HPDE6-E6E7 (cell line): Measurements from ENCODE around the gene PLEKHH1.
"Not testable (repeated sequence)": the region's sequence is repeated elsewhere in the genome, so short reads cannot be mapped to it uniquely, and the experiment has no call there.

Source experiments
- DNase-seq: peaks from one replicate; pipeline ENCODE4 v3.0.0; 2011; ENCODE audit warnings: missing footprints; ENCODE audit errors: extremely low spot score

PLEKHH1 gene

DNA sequence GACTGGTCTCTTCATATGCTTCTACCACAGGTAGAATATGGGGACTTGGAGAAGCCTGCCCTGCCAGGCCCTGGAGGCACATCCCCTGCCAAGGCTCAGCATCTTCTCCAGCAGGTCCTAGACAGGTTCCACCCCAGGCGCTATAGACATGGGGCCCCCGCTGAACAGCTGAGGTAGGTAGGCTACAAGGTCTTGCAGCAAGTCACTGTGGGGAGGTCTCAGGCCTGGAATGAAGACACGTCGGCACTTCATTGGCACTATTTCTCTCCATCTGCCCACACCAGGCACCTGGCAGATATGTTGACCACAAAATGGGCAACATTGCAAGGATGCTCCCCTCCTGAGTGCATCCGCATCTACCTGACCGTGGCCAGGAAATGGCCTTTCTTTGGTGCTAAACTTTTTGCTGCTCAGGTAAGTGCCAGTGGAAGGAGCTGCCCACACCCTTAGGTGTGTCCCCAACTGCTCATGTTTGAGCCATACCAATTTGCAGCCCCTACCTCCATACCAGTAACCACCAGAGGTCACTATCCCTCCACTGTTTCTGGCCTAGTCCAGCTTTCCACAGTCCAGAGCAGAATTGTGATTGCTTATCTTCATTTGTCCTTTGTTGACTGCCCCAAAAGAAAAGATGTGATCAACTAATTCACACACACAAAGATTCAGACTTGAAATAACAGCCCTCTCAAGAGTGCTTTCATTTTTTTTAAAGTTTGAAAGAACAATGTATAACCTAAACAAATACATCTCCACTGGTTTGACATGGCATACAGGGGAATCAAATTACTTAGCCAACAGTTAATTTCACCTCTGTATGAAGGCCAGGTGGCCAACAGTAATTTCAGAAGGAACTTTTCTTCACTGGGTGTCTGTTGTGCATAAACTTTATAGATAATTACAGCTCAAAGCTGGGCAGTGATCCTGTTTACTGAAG, 50.9 kb downstream of the PLEKHH1 start:
- peak; percentile 72 for DNase-seq

DNA sequence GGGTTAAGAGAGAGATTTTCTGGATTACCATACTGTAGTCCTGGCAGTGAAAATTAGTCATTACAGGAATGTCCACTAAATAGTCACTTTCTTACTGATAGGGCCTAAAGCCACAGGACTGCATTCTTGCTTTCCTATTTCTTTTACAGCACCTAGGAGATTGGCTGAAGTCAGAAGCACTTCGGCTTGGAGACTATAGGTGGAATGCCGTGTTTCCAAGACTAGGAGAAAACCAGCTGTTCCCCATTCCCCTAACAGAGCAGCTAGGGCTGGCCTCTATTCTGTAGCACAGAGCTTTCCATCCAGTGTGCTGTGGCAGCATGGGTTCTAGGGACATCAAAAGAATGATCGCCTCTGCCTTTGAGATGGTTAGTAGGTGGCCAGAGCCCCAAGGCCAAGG, 51.9 kb downstream of the PLEKHH1 start:
- DNase-seq: no peak

DNA sequence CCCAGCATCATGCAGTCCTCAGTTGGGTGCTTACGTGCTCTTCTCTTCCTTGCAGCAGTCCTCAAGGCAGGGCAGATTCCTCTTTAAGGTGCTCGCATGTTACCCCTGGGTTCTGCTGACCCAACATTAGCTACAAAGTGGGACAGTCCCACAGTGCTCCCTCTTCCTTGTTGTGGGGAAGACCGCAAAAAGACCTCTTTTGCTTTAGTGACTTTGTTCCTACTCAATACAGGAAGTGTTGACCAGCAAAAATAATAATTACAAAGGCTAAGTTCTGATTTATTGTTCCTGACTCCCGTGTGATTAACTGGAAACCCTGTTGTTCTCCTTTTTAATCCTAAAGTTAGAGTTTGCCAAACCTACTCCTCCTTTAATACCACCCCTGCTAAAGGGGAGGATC, 53.3 kb downstream of the PLEKHH1 start:
- no peak for DNase-seq

DNA sequence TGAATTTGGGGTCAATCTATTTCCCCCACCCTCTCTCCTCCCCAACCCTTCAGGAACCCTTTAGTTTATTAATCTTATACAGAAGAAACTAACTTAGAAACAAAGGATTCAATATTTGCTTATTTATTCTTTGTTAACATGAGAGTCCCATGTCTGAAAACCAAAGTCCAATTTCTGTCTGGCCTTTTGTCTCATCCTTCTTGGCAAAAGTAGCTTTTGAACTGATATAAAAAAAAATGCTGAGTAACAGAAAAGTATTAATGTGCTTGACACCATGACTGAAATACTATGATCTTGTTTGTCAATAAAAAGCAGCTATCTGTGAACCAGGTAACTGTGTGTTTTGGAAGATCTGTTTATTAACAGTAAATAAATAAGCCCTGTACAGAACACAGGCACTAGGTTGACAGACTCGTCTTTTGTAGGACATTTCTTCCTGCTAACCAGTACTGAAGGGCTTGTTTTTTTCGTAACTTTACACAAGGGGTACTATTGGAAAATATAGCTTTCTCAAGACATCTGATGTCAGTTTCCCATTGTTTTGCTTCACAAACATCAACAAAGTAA, 56.2 kb downstream of the PLEKHH1 start:
- DNase-seq: no peak

DNA sequence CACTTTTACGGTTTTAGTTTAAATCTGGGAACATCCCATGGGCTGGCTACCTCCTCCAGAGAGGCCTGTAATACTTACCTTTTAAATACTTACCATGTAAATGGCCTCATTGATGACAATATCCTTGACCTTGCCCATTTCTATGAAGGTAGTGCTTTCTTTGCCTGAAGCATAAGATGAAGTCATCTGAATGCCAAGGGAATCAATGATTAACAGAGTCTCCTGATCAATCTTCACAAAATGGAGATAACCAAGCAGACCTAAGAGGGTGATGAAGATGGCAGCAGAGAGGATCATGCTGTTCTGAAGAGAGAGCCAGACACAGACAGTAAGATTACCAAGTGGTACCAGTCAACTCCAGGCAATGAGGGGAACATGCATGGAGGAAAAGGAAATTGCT, 60.6 kb downstream of the PLEKHH1 start:
- not testable (repeated sequence) for DNase-seq

DNA sequence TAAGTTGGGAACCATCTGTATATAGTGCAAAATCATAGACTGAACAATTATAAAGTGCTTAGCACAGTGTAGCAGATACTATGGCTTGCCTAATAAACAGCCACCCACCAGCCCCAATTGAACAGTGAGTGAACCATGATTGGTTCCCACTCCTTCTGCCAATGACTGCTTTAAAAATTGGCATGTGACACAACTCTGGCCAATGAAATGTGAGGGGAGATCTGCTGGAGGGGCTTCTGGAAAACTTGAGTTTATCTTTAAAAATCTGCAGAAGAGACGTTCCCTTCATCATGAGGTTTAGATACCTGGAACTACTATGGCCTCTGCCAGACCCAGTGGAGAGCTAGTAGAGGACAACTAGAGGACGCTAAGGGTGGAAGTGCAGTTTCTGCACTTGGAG, 62.3 kb downstream of the PLEKHH1 start:
- no peak for DNase-seq

DNA sequence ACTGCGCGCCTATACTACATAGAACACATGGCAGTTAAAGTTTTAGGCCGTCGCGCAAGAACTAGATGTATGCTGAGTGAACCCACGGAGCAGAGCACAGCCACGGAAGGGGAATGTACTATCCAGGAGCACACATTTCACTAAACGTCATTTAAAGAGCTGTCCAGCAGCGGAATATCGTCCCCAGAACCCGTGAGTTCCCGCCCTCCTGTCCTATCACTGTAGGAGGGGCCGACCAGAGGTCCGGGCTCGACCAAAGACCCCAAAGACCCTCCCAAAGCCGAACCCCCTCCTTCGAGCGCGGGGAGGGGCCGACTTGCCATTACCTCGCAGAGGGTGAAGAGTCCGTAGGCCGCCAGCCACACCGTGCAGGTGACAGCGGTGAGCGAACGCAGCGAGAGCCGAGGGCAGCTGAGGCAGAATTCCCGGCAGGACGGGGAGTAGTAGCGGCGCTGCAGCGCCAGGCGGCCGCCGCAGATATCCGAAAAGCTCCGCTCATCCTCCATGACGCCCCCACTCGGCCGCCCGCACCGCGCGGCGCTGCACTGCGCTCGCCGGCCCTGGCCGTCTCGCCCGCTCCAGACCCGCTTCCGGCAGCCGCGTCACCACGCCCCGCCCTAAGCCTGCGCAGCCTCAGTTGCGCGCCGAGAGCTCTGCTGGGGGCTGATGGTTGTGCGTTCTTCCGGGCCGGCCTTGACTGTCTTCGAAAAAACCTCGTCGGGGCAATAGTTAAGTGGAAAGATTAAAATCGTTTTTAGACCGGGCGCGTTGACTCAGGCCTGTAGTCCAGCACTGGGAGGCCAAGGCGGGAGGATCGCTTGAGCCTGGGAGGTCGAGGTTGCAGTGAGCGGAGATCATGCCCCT, 66.8 kb downstream of the PLEKHH1 start, which contains the start of gene PIGH:
PIGH (minus strand) TSS at position 571 of the 864 bp plus-strand sequence; CDS start at position 506, 65 bp downstream.
- DNase-seq: peak; percentile 91

DNA sequence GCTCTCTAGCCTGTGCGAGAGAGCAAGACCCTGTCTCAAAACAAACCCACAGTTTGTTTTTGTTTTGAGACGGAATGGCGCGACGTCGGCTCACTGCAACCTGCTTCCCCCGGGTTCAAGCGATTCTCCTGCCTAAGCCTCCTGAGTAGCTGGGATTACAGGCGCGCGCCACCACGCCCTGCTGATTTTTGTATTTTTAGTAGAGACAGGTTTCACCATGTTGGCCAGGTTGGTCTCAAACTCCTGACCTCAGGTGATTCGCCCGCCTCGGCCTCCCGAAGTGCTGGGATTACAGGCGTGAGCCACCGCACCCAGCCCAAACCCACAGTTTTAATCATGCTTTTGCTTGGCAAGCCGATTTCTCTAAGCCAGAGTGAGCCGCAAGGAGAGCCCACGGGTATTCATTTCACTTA, 67.5 kb downstream of the PLEKHH1 start:
- not testable (repeated sequence) for DNase-seq

DNA sequence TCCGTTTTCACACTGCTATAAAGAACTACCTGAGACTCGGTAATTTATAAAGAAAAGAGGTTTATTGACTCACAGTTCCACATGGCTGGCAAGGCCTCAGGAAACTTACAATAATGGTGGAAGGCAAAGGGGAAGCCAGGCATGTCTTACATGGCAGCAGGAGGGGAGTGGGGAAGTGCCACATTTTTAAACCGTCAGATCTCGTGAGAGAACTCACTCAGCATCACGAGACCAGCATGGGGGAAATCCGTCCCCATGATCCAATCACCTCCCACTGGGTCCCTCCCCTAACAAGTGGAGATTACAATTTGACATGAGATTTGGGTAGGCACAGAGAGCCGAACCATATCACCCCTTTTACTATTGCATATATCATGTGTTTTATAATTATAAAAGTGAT, 69.0 kb downstream of the PLEKHH1 start:
- no peak for DNase-seq

DNA sequence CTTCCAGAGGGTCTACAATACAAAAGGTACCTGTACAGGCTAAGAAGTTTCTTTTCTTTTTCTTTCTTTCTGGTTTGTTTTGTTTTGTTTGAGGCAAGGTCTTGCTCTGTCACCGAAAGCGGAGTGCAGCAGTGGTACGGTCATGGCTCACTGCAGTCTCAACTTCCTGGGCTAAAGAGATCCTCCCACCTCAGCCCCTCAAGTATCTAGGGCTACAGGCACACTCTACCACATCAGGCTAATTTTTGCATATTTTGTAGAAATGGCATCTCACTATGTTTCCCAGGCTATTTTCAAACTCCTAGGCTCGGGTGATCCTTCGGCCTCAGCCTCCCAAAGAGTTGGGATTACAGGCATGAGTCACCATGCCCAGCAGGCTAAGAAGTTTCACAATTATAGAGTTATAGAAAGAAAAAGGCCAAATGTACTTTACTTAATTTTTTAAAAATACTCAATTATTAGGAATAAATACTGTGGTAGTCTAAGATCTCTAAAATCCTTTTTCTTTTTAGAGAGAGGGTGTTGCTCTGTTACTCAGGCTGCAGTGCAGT, 70.0 kb downstream of the PLEKHH1 start:
- DNase-seq: no peak

DNA sequence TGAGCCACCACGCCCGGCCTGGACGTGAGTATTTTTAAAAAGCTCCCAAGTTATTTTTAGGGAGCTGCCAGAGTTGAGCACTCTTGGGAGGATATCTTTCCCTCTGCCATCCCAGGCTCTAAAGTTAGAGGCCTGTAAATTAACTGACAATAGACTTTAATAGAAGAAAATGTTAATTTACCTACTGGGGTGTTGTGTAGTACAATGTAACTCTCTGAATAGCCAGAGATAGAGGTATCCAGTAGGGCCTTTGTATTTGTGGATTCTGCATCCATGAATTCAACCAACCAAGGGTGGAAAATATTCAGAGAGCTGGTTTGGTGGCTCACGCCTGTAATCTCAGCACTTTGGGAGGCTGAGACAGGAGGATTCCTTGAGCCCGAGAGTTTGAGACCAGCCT, 74.6 kb downstream of the PLEKHH1 start:
- DNase-seq: no peak

DNA sequence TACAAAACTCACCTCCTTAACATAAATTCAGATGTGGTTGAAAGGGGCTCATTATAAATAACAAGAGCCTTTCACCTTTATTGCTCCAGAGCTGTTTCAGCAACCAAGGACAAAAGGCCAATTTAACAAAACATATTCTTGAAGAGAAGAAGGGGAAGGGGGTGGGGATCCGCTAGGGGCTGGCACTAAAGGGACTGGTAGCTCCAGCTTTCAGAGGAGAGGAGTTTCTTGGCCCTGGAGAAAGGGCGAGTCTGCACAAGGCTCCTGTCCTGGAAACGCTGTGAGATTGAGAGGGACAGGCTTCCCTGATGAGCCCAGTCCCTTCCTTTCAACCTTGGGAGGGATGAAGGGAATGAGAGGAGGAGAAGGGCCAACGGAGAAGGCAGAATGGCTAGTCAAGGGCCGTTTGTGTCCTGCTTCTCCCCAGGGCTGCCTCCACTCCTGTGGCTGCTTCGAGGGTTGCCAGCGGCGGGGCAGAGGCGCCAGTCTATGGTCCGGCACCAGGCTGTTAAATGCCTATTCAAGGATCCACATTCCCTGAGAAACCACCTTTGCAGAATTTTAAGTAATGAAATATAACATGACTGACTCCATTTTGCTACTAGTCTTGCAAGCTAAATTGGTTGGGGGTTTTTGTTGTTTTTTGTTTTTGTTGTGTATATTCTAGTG, 76.7 kb downstream of the PLEKHH1 start:
- no peak for DNase-seq

DNA sequence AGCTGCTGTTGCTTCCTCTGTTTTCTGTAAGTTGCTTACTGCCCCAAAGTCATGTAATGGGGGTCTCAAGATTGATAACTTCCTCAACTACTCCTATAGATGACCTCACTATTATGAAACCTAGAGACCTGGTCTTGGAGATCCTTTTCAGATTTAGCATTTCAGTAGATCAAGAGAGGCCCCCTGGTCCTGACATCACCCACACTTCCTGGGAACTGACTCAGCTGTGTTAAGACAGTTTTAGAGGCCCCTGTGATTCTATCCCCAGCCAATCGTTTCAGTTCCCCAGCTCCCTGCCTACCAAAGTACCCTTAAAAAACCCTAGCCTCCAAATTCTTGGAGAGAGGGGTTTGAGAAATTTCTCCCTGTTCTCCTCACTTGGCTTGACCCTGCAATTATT, 77.4 kb downstream of the PLEKHH1 start:
- no peak for DNase-seq

DNA sequence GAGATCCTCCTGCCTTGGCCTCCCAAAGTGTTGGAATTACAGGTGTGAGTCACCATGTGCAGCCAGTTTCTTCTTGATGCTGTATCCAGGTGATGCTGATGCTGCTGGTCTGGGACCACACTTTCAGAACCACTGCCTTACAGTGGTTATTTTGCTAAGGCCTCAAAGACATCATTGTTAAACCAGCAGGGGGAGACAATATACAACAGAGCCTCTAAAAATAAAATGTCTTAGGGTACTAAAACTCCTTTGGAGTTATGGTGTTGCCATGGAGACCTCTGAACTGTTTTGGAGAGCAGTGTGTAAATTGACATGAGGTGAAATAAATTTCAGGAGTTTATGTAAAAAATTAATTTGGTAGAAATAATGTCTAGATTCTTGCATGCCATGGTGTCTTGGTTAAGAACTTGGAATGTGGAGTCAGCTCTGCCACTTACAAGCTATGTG, 85.5 kb downstream of the PLEKHH1 start:
- DNase-seq: peak; percentile 54

DNA sequence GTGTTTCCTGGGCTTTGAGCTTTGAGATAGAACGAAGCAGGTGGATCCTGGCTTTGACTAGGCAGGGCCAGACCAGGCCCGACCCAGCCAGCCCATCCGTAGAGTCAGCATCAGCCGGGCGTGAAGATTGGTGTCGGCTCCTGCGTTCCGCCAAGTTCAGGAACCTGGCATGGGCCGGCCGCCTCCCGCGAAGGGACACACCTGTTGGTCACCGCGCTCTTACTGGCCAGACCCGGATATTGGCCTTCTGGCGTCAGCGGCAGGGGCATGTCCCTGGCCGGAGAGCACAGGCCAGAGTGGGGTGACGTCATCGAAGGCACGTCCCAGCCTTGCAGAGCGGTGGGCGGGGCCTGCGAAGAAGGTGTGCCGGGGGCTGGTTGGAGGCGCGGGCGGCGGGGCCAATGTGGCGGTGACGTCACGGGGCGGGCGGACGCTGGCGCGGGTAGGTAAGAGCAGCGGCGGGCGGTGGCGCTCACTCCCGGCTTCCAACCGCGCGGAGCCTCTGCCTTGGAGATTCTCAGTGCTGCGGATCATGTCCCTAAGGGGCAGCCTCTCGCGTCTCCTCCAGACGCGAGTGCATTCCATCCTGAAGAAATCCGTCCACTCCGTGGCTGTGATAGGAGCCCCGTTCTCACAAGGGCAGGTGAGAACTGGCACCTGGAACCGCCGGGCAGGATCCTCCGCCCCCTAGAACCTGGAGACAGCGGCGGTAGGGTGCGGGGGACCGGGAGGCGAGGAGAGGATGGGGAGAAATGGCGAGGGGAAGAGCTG, 86.5 kb downstream of the PLEKHH1 start, which contains the start of gene ARG2:
ARG2 (plus strand) TSS at position 475 of the 771 bp plus-strand sequence; CDS start at position 533, 58 bp downstream.
- DNase-seq: peak; percentile 85

DNA sequence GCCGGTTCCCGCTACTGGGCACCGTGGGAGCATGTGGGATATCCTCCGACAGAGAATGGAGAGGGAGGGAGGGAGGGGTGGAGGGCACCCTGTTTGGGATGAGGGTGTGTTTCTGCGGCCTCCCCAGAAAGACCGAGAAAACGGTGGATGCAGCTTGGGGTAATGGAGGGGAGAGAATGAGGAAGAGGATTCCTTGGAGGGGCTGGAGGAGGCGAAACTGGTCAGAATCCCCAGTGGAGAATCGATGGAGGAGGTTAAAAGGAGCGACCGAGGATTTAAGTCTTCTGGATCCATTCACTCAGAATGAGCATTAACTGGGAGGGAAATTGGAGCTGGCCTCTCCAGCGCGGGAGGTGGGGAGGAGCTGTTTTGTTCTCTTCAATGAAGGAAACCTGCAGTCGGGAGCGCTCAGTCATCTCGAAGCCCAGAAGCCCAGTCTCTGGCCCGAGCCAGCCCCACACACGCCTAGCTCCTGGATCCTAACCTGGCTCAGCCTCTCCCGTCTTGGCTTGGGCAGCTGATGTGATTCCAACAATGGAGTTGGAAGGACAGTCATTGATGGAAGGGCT, 87.2 kb downstream of the PLEKHH1 start:
- DNase-seq: no peak

DNA sequence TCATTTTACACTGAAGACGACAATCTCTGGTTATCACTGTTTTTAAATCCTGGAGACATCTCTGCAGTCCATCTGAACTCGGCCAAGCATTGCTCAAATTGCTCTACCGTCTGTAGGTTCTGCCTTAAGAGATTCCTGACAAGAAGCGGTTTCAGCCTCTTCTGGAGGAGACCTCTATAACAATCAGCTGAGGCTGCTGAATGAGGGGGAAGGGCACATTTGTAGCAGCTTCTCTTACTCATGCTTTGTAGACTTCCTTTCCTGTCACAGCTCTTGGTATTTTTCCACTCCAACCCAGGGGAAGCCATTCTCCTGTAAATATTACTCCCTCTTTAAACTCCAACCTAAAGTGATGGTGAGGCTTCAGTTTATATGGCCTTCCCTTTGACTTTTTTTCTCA, 89.6 kb downstream of the PLEKHH1 start:
- DNase-seq: peak; percentile 52

DNA sequence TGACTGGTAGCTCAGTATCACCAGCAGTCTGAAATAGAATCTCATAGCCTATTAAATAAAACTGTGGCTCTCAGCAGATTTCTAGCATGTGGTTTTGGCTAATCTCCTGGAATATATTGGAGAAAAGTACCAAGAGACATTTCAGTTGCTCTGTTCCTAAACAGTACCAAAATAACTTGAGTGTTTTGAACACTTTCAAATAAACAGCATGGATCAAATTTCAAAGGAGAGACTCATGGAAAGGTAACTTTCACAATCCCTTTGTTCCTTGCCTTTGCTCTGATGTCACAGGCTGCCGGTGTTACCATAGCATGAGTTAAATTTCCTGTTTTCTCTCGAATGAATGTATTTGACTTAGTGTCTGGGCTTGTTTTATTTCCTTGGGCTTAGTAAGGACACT, 90.0 kb downstream of the PLEKHH1 start:
- peak; percentile 80 for DNase-seq

DNA sequence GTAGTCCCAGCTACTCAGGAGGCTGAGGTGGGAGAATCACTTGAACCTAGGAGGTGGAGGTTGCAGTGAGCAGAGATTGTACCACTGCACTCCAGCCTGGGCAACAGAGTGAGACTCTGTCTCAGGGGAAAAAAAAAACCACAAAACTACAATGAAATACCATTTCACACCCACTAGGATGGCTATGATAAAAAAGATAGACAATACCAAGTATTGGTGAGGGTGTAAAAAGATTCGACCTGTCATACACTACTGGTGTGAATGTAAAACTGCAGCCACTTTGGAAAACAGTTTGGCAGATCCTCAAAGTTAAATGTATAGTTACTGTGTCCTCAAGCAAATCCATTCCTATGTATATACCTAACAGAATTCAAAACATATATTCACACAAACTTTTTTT, 93.0 kb downstream of the PLEKHH1 start:
- DNase-seq: not testable (repeated sequence)

DNA sequence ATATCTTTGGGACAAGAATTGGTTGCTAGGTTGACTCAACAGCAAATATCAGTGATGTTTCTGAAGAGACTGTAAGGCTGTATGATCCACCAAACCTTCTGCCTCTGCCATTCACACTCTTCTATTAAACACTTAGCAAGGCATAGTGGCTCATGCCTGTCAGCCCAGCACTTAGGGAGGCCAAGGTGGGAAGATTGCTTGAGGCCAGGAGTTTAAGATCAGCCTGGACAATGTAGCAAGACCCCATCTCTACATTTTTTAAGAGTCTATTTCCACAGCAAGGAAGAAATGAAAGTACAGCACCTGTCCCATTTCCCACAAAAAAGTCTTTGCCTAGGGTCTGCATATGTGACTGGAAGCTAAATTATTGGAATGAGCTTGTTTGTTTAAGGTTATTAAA, 94.4 kb downstream of the PLEKHH1 start:
- no peak for DNase-seq
